WTC11 (cell line): ENCODE data around the gene PFDN5. TPM values are rescaled to one million over a fixed set of nuclear protein-coding genes. Genes with fewer than 3 reads are reported as not detected.

Experiments
- ATAC-seq: fragments of 200-7000 bp; cut with Tn5 transposase; 2 replicates; pipeline ENCODE4 v1.10.0; 2021; ENCODE audit warnings: mild to moderate bottlenecking, moderate library complexity
- CTCF ChIA-PET: fragments of 300-600 bp; sonication (Branson Sonifier 250); formaldehyde crosslinking; loops from one replicate; lab custom pipeline; 2021; ENCODE audit warnings: antibody characterized with exemption; lab: Charles Lee
- POLR2A ChIA-PET: fragments of 350-600 bp; sonication (Branson Sonifier 250); formaldehyde crosslinking; loops from one replicate; lab custom pipeline; 2021; ENCODE audit warnings: antibody characterized with exemption; lab: Charles Lee
- DNase-seq: peaks from one replicate; pipeline ENCODE4 v3.0.0; 2021; ENCODE audit warnings: low spot score
- H3K27ac Mint-ChIP-seq: 2 replicates; pipeline ENCODE4 v1.8.0; 2021; ENCODE audit warnings: mixed read lengths
- H3K27me3 Mint-ChIP-seq: 2 replicates; pipeline ENCODE4 v1.8.0; 2021; ENCODE audit warnings: low read depth, mild to moderate bottlenecking, moderate library complexity, mixed read lengths
- H3K36me3 Mint-ChIP-seq: 2 replicates; pipeline ENCODE4 v1.8.0; 2021; ENCODE audit warnings: mixed read lengths
- H3K4me1 Mint-ChIP-seq: 2 replicates; pipeline ENCODE4 v1.8.0; 2022; ENCODE audit warnings: mixed read lengths
- H3K4me3 Mint-ChIP-seq: 2 replicates; pipeline ENCODE4 v1.8.0; 2021; ENCODE audit warnings: mild to moderate bottlenecking, moderate library complexity, mixed read lengths
- H3K9me3 Mint-ChIP-seq: 2 replicates; pipeline ENCODE4 v1.8.0; 2021; ENCODE audit warnings: mixed read lengths
- CBFB ChIP-seq: sonication (generic); formaldehyde crosslinking; IDR thresholded peaks from 2 replicates; pipeline ENCODE4 v1.8.1; 2022; ENCODE audit warnings: mild to moderate bottlenecking, low read depth, missing genetic modification reagents
- CREM ChIP-seq: sonication (generic); formaldehyde crosslinking; IDR thresholded peaks from 2 replicates; pipeline ENCODE4 v1.8.1; 2022; ENCODE audit warnings: mild to moderate bottlenecking, missing genetic modification reagents, moderate library complexity
- ETV6 ChIP-seq: sonication (generic); formaldehyde crosslinking; IDR thresholded peaks from 2 replicates; pipeline ENCODE4 v1.8.1; 2022; ENCODE audit warnings: mild to moderate bottlenecking, missing genetic modification reagents
- FOXJ3 ChIP-seq: sonication (generic); formaldehyde crosslinking; IDR thresholded peaks from 2 replicates; pipeline ENCODE4 v1.9.0; 2021; ENCODE audit warnings: missing genetic modification reagents, mild to moderate bottlenecking, borderline replicate concordance
- GRHL2 ChIP-seq: fragments of 250-450 bp; sonication (Bioruptor Pico); IDR thresholded peaks from 2 replicates; pipeline ENCODE4 v1.8.0; 2022; ENCODE audit warnings: mild to moderate bottlenecking, moderate library complexity; ENCODE audit not compliant: insufficient replicate concordance, severe bottlenecking
- IRF2 ChIP-seq: sonication (generic); formaldehyde crosslinking; IDR thresholded peaks from 2 replicates; pipeline ENCODE4 v1.8.0; 2022; ENCODE audit warnings: low read depth, missing genetic modification reagents, borderline replicate concordance
- MXD4 ChIP-seq: fragments of 250-450 bp; sonication (Bioruptor Pico); IDR thresholded peaks from 2 replicates; pipeline ENCODE4 v1.8.0; 2021; ENCODE audit warnings: mild to moderate bottlenecking, moderate library complexity, borderline replicate concordance
- NFYB ChIP-seq: sonication (generic); formaldehyde crosslinking; conservative IDR thresholded peaks from 2 replicates; pipeline ENCODE4 v1.8.0; 2022; ENCODE audit warnings: low read depth, missing genetic modification reagents
- NR1H2 ChIP-seq: sonication (generic); formaldehyde crosslinking; IDR thresholded peaks from 2 replicates; pipeline ENCODE4 v1.9.0; 2021; ENCODE audit warnings: mild to moderate bottlenecking, moderate library complexity, missing genetic modification reagents
- PRRX2 ChIP-seq: fragments of 250-450 bp; sonication (Bioruptor Pico); IDR thresholded peaks from 2 replicates; pipeline ENCODE4 v1.8.0; 2021; ENCODE audit warnings: mild to moderate bottlenecking
- RELA ChIP-seq: sonication (generic); formaldehyde crosslinking; IDR thresholded peaks from 2 replicates; pipeline ENCODE4 v1.8.1; 2022; ENCODE audit warnings: missing genetic modification reagents, mild to moderate bottlenecking, borderline replicate concordance
- RORB ChIP-seq: fragments of 250-450 bp; sonication (Bioruptor Pico); IDR thresholded peaks from 2 replicates; pipeline ENCODE4 v1.9.0; 2021; ENCODE audit warnings: mild to moderate bottlenecking
- TP53 ChIP-seq: sonication (generic); formaldehyde crosslinking; IDR thresholded peaks from 2 replicates; pipeline ENCODE4 v1.8.1; 2023; ENCODE audit warnings: mild to moderate bottlenecking, missing genetic modification reagents
- ZNF232 ChIP-seq: sonication (generic); formaldehyde crosslinking; IDR thresholded peaks from 2 replicates; pipeline ENCODE4 v1.8.0; 2022; ENCODE audit warnings: mild to moderate bottlenecking, missing genetic modification reagents
- total RNA-seq: library from RNA; stranded (reverse); gene quantifications from 3 replicates; pipeline ENCODE4 v1.2.3, GENCODE V29; 2021
- TF ChIP-seq, protein P1 (sequence below): fragments of 200-600 bp; IDR thresholded peaks from 2 replicates; pipeline ENCODE4 v1.8.0; 2022; ENCODE audit warnings: antibody characterized with exemption
- TF ChIP-seq, protein P2 (sequence below): sonication (generic); formaldehyde crosslinking; IDR thresholded peaks from 2 replicates; pipeline ENCODE4 v1.8.1; 2023; ENCODE audit warnings: mild to moderate bottlenecking, missing genetic modification reagents
- TF ChIP-seq, protein P3 (sequence below): sonication (generic); formaldehyde crosslinking; IDR thresholded peaks from 2 replicates; pipeline ENCODE4 v1.8.1; 2022; ENCODE audit warnings: mild to moderate bottlenecking, moderate library complexity, missing genetic modification reagents
- TF ChIP-seq, protein P4 (sequence below): fragments of 250-450 bp; sonication (Bioruptor Pico); IDR thresholded peaks from 2 replicates; pipeline ENCODE4 v1.9.0; 2021; ENCODE audit warnings: mild to moderate bottlenecking
- TF ChIP-seq, protein P5 (sequence below): fragments of 250-450 bp; sonication (Bioruptor Pico); IDR thresholded peaks from 2 replicates; pipeline ENCODE4 v1.8.0; 2021; ENCODE audit warnings: mild to moderate bottlenecking
- TF ChIP-seq, protein P6 (sequence below): fragments of 250-450 bp; sonication (Bioruptor Pico); IDR thresholded peaks from 2 replicates; pipeline ENCODE4 v1.9.0; 2021; ENCODE audit warnings: mild to moderate bottlenecking, borderline replicate concordance

PFDN5 gene
- total RNA-seq, 1 experiment from 2014 or later, result 263 TPM

DNA sequence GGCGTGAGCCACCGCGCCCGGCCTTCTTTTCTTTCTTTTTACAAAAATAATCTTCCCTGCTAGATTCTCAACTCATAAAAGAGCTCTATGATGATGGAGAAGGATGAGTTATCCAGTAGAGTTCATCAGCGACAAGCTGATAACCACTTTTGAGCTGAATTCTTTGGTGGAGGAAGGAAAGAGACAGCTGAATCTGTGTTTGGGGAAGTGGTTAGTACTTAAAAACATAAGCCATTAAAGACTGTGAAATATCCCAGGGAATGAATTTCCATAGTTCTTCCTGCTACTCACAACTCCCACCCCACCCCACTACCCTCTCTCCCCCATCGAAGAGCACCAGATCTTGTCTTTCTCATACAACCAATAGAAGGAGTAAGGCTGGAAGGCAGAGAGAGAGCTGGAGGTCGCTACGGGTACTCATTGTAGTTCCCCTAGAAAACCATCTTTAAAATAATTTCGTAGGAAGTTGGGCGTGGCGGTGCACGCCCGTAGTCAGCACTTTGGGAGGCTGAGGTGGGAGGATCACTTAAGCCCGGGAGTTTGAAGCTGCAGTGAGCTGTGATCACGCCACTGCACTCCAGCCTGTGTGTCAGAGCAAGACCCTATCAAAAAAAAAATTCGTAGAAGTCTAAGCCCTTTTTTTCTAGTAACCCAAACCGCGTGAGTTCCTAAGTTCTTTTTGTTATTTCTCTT is 27.9 kb upstream of the PFDN5 start:
- H3K4me1 Mint-ChIP-seq, result peaks cover 29% of the 10 kb centered on the region
- TF ChIP-seq, protein P1, sequence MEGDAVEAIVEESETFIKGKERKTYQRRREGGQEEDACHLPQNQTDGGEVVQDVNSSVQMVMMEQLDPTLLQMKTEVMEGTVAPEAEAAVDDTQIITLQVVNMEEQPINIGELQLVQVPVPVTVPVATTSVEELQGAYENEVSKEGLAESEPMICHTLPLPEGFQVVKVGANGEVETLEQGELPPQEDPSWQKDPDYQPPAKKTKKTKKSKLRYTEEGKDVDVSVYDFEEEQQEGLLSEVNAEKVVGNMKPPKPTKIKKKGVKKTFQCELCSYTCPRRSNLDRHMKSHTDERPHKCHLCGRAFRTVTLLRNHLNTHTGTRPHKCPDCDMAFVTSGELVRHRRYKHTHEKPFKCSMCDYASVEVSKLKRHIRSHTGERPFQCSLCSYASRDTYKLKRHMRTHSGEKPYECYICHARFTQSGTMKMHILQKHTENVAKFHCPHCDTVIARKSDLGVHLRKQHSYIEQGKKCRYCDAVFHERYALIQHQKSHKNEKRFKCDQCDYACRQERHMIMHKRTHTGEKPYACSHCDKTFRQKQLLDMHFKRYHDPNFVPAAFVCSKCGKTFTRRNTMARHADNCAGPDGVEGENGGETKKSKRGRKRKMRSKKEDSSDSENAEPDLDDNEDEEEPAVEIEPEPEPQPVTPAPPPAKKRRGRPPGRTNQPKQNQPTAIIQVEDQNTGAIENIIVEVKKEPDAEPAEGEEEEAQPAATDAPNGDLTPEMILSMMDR, result no peak
- no peak for TF ChIP-seq RELA (CRISPR knock-in tag)
- TF ChIP-seq, protein P2, sequence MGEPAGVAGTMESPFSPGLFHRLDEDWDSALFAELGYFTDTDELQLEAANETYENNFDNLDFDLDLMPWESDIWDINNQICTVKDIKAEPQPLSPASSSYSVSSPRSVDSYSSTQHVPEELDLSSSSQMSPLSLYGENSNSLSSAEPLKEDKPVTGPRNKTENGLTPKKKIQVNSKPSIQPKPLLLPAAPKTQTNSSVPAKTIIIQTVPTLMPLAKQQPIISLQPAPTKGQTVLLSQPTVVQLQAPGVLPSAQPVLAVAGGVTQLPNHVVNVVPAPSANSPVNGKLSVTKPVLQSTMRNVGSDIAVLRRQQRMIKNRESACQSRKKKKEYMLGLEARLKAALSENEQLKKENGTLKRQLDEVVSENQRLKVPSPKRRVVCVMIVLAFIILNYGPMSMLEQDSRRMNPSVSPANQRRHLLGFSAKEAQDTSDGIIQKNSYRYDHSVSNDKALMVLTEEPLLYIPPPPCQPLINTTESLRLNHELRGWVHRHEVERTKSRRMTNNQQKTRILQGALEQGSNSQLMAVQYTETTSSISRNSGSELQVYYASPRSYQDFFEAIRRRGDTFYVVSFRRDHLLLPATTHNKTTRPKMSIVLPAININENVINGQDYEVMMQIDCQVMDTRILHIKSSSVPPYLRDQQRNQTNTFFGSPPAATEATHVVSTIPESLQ (CRISPR knock-in tag), result no peak
- TF ChIP-seq ZNF232 (CRISPR knock-in tag), result no peak
- TF ChIP-seq MXD4 (CRISPR knock-in tag), result no peak
- TF ChIP-seq CREM, result no peak
- TF ChIP-seq, protein P3, sequence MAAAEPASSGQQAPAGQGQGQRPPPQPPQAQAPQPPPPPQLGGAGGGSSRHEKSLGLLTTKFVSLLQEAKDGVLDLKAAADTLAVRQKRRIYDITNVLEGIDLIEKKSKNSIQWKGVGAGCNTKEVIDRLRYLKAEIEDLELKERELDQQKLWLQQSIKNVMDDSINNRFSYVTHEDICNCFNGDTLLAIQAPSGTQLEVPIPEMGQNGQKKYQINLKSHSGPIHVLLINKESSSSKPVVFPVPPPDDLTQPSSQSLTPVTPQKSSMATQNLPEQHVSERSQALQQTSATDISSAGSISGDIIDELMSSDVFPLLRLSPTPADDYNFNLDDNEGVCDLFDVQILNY, result no peak
- no peak for TF ChIP-seq PRRX2
- TF ChIP-seq NR1H2, result no peak
- TF ChIP-seq, protein P4, sequence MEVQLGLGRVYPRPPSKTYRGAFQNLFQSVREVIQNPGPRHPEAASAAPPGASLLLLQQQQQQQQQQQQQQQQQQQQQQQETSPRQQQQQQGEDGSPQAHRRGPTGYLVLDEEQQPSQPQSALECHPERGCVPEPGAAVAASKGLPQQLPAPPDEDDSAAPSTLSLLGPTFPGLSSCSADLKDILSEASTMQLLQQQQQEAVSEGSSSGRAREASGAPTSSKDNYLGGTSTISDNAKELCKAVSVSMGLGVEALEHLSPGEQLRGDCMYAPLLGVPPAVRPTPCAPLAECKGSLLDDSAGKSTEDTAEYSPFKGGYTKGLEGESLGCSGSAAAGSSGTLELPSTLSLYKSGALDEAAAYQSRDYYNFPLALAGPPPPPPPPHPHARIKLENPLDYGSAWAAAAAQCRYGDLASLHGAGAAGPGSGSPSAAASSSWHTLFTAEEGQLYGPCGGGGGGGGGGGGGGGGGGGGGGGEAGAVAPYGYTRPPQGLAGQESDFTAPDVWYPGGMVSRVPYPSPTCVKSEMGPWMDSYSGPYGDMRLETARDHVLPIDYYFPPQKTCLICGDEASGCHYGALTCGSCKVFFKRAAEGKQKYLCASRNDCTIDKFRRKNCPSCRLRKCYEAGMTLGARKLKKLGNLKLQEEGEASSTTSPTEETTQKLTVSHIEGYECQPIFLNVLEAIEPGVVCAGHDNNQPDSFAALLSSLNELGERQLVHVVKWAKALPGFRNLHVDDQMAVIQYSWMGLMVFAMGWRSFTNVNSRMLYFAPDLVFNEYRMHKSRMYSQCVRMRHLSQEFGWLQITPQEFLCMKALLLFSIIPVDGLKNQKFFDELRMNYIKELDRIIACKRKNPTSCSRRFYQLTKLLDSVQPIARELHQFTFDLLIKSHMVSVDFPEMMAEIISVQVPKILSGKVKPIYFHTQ (CRISPR knock-in tag), result no peak
- TF ChIP-seq NFYB (CRISPR knock-in tag), result no peak
- TF ChIP-seq IRF2 (CRISPR knock-in tag), result no peak
- no peak for TF ChIP-seq GRHL2 (CRISPR knock-in tag)
- TF ChIP-seq, protein P5, sequence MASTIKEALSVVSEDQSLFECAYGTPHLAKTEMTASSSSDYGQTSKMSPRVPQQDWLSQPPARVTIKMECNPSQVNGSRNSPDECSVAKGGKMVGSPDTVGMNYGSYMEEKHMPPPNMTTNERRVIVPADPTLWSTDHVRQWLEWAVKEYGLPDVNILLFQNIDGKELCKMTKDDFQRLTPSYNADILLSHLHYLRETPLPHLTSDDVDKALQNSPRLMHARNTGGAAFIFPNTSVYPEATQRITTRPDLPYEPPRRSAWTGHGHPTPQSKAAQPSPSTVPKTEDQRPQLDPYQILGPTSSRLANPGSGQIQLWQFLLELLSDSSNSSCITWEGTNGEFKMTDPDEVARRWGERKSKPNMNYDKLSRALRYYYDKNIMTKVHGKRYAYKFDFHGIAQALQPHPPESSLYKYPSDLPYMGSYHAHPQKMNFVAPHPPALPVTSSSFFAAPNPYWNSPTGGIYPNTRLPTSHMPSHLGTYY (CRISPR knock-in tag), result no peak
- TF ChIP-seq, protein P6, sequence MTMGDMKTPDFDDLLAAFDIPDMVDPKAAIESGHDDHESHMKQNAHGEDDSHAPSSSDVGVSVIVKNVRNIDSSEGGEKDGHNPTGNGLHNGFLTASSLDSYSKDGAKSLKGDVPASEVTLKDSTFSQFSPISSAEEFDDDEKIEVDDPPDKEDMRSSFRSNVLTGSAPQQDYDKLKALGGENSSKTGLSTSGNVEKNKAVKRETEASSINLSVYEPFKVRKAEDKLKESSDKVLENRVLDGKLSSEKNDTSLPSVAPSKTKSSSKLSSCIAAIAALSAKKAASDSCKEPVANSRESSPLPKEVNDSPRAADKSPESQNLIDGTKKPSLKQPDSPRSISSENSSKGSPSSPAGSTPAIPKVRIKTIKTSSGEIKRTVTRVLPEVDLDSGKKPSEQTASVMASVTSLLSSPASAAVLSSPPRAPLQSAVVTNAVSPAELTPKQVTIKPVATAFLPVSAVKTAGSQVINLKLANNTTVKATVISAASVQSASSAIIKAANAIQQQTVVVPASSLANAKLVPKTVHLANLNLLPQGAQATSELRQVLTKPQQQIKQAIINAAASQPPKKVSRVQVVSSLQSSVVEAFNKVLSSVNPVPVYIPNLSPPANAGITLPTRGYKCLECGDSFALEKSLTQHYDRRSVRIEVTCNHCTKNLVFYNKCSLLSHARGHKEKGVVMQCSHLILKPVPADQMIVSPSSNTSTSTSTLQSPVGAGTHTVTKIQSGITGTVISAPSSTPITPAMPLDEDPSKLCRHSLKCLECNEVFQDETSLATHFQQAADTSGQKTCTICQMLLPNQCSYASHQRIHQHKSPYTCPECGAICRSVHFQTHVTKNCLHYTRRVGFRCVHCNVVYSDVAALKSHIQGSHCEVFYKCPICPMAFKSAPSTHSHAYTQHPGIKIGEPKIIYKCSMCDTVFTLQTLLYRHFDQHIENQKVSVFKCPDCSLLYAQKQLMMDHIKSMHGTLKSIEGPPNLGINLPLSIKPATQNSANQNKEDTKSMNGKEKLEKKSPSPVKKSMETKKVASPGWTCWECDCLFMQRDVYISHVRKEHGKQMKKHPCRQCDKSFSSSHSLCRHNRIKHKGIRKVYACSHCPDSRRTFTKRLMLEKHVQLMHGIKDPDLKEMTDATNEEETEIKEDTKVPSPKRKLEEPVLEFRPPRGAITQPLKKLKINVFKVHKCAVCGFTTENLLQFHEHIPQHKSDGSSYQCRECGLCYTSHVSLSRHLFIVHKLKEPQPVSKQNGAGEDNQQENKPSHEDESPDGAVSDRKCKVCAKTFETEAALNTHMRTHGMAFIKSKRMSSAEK (CRISPR knock-in tag), result no peak
- TF ChIP-seq CBFB (CRISPR knock-in tag), result no peak
- TF ChIP-seq TP53, result no peak
- TF ChIP-seq RORB (CRISPR knock-in tag), result no peak
- TF ChIP-seq FOXJ3, result no peak
- no peak for TF ChIP-seq ETV6 (CRISPR knock-in tag)
- peak overlapping the region; percentile 100 for H3K4me3 Mint-ChIP-seq
- peak; percentile 6 for ATAC-seq
- CTCF ChIA-PET, result interaction anchor here (0.5 to 11.3 kb wide), 32 partner anchors 10 to 238 kb away, joined by 3 to 333 read pairs (median 6); partner anchors contain the start of genes AAAS, CSAD, ITGB7 and PFDN5
- POLR2A ChIA-PET, result interaction anchor here (0.8 to 3.5 kb wide), 7 partner anchors 16 to 215 kb away, joined by 3 to 13 read pairs (median 4); partner anchors contain the start of genes MYG1 and PFDN5
- DNase-seq, result no peak
- peaks cover 22% of the 10 kb centered on the region for H3K36me3 Mint-ChIP-seq
- no peaks in the 10 kb centered on the region; the same call in 1 of the 2 replicates for H3K27me3 Mint-ChIP-seq
- no peaks in the 10 kb centered on the region for H3K9me3 Mint-ChIP-seq
- H3K27ac Mint-ChIP-seq, result no peak overlapping the region
